ENCODE measurements around the gene AKAP6. TPM values are rescaled to one million over a fixed set of nuclear protein-coding genes. Genes with fewer than 3 reads are reported as not detected.

Gene AKAP6
- total RNA-seq, 1 experiment from 2014 or later = 1.1 TPM

GRCh38 chr14:32300136-32300535, 29.0 kb upstream of the AKAP6 start:
- Mint-ChIP-seq H3K4me1 (peaks cover 0 to 5% of the 10 kb centered on the region in 2 experiments; a peak in 1 of 4 replicates), H3K4me3 (no peak overlapping the region), H3K27me3 (ENCODE audit: low read depth) (no peaks in the 10 kb centered on the region; the same call in none of the 2 replicates), H3K27ac (no peak overlapping the region), H3K36me3 (ENCODE audit: insufficient read depth in 1 of 3, low read depth in 3 of 3) (no peaks in the 10 kb centered on the region), H3K9me3 (no peaks in the 10 kb centered on the region)
- Histone ChIP-seq H3K23ac (ENCODE audit: insufficient read length, low read depth, low read length) (no peak overlapping the region), H3K9me3 (ENCODE audit: control insufficient read depth, low read depth, low read length) (no peaks in the 10 kb centered on the region), H4K5ac (ENCODE audit: insufficient read length, low read depth, low read length) (no peak overlapping the region), H2BK120ac (ENCODE audit: low read depth, low read length, poor library complexity, severe bottlenecking) (no peak overlapping the region), H3T11ph (ENCODE audit: low read length) (no peak overlapping the region), H2BK15ac (ENCODE audit: low read depth, low read length) (no peak overlapping the region), H3K4me2 (ENCODE audit: insufficient read depth, insufficient read length, low read length) (no peak overlapping the region), H2AK5ac (ENCODE audit: insufficient read length, low read length) (no peak overlapping the region), H3K14ac (ENCODE audit: insufficient read depth, low read length) (no peak overlapping the region), H3K79me1 (ENCODE audit: insufficient read depth, low read depth, low read length, poor library complexity, severe bottlenecking) (no peaks in the 10 kb centered on the region), H4K91ac (ENCODE audit: insufficient read length, low read depth, low read length) (no peak overlapping the region), H3K56ac (ENCODE audit: insufficient read length, low read depth, low read length) (no peak overlapping the region), H2BK5ac (ENCODE audit: insufficient read length, low read length) (no peak overlapping the region), H3K23me2 (ENCODE audit: insufficient read length, low read depth, low read length, poor library complexity, severe bottlenecking) (no peaks in the 10 kb centered on the region), H3K4me1 (ENCODE audit: insufficient read depth, low read length) (no peaks in the 10 kb centered on the region), H3K27me3 (ENCODE audit: insufficient read depth, low read length) (no peaks in the 10 kb centered on the region), H2BK12ac (ENCODE audit: insufficient read length, low read depth, low read length) (no peak overlapping the region), H4K8ac (replicated peaks; ENCODE audit: insufficient read length, low read depth, low read length) (no peak overlapping the region), H3K79me2 (ENCODE audit: insufficient read depth, low read length) (no peaks in the 10 kb centered on the region), H3K27ac (ENCODE audit: insufficient read length, low read depth, low read length) (no peak overlapping the region), H3K4ac (ENCODE audit: low read depth, low read length) (no peak overlapping the region), H3K9ac (ENCODE audit: extremely low read depth, insufficient read length, low read length) (no peak overlapping the region), H3K18ac (ENCODE audit: insufficient read length, low read depth, low read length) (no peak overlapping the region), H2BK20ac (ENCODE audit: low read depth, low read length, poor library complexity, severe bottlenecking) (no peak overlapping the region), H4K20me1 (ENCODE audit: control insufficient read depth, insufficient read depth, insufficient read length) (no peaks in the 10 kb centered on the region), H2AFZ (ENCODE audit: low read length) (no peak overlapping the region)
- DNase-seq = no peak
- TF ChIP-seq CTCF (conservative IDR thresholded peaks at IDR 0.05) = no peak
- no CpG with 5 or more reads among the region's 1 CpG for WGBS (ENCODE audit: extremely low coverage, insufficient read length, low lambda C conversion rate)

All from H9 (cell line).